ENCODE measurements around the gene ZNF740.

Gene ZNF740

DNA sequence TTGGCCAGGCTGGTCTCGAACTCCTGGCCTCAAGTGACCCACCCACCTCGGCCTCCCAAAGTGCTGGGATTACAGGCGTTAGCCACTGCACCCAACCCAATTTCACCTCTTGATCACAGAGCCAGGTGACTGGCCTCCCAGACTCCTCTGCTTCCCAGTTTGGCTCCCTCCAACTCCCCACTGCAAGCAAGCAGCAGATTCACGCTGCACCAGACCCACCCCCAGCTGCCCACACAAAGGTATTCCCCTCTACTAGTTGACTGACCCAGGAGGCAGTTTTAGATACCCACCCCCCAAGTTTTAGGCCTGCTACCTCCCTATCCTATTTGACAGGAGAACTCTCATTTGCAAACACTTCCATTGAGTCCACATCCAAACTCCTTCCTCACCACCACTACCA, 46.3 kb downstream of the ZNF740 start:
- DNase-seq (ENCODE audit: low read depth in 2 of 2): no peak

DNA sequence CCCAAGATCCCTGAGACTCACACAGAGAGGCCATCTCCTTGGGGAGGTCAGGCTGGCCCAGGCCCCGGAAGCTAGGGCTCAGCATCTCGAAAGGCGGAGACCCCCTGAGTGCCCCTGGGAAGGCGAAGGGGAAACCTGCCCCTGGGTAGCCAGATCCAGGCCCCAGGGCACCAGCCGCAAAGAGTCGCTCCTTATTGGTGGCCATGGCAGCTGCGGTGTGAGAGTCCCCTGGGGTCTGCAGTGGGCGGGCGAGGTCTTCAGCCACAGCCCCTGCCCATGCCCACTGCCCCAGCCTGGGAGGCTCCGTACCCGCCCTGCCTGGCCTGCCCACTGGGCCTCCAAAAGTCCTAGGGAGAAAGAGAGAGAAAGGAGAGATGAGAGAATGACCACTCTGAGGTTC, 46.8 kb downstream of the ZNF740 start:
- no peak for DNase-seq (ENCODE audit: low read depth in 2 of 2)

DNA sequence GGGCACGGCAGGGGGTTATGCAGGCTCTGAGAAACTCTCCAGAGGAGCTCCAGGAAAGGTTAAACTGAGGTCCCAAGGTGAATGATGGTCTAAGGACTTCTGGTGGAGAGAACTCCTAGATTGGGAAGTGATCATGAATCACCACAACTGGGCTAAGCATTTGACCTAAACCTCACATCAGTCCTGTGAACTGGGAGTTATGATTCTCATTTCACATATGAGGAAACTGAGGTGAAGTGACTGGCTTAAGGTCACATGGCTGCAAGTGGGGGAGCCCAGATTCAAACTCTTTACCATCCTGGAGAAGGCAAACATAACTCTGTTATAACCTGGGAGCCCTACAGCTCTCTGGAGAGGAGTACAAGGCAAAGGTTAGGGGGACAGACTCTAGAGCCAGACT, 47.3 kb downstream of the ZNF740 start:
- no peak for DNase-seq (ENCODE audit: low read depth in 2 of 2)

GRCh38 chr12:53229454-53229853, 48.9 kb downstream of the ZNF740 start:
- DNase-seq (ENCODE audit: low read depth in 2 of 2): no peak

DNA sequence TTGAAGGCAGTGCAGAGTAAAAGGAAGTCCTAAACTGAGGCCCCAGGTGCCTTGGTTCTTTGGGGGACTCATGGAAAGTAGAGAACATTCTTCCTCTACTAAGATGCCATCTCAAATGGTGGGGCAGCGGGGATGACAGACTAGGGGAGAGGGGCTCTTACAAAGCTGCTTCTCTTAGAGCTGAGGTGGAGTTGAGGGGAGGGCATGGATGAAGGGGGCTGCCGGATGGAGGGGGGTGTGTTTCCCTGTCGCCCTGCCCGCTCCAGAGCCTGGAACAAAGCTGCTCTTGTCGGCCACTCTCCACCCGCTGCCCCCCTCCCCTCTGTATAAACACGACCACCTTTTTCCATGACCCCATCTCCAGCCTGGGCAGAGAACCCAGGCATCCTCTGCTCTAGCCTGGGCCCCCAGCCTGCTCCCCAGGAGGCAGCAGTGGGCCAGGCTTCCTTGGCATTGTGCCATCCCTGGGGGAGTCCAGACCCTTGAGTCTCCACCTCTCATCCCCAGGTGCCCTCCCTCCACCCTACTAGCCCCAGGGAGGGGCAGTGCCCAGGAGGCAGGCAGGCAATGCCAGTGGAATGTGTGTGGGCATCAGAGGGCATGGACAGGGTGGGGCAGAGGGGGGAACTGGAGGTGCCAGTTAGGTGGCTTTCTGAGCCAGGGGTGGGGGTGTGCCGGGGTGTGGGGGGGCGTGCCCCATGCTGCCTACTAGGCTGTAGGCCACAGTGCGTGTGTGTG, 49.8 kb downstream of the ZNF740 start:
- no peak for DNase-seq (ENCODE audit: low read depth in 2 of 2)

GRCh38 chr12:53231671-53231920, 51.1 kb downstream of the ZNF740 start:
- no peak for DNase-seq (ENCODE audit: low read depth in 2 of 2)

DNA sequence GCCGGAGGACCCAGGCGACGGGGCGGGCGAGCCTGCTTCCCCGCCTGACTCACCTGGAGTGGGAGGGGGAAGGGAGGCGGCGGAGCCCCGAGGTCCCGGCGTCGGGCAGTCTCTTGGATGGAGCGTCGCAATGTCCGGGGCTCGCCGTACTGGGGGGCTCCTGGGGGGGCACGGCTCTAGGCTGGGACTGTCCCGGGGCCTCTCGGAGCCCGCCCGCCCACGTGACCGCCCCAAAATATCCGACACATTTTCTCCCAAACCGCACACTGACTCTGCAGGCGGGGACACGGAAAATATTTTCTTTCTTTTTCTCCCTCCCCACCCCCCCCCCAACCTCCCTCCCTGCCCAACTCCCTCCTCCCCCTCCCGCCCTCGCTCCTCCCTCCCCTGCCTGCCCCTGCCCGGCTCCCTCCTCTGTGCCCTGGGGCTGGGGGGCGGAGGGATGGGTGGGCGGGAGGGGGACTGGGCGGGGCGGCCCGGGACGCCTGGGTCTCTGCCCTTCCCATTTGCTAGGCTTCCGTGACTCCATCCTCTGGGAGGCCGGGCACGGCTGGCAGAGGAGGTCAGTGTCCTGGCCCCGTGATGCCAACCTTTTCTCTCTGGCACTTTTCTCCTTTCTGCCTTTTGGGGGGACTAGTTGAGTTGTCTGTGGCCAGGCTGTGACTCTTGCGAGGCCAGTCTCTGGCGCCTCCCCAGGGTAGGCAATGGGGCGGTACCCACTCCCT, 51.6 kb downstream of the ZNF740 start, which contains the start of gene RARG:
RARG (minus strand) TSS at position 289 of the 725 bp plus-strand sequence. CDS start 4,664 bp downstream, outside the sequence.
- DNase-seq (ENCODE audit: low read depth in 2 of 2): peak; percentile 61 to 71

- DNase-seq (ENCODE audit: low read depth in 2 of 2): no peak
These were observed 52.3 kb downstream of the ZNF740 start for GRCh38 chr12:53232646-53233461.

GRCh38 chr12:53233671-53234121, 53.2 kb downstream of the ZNF740 start:
- no peak for DNase-seq (ENCODE audit: low read depth in 2 of 2)

DNA sequence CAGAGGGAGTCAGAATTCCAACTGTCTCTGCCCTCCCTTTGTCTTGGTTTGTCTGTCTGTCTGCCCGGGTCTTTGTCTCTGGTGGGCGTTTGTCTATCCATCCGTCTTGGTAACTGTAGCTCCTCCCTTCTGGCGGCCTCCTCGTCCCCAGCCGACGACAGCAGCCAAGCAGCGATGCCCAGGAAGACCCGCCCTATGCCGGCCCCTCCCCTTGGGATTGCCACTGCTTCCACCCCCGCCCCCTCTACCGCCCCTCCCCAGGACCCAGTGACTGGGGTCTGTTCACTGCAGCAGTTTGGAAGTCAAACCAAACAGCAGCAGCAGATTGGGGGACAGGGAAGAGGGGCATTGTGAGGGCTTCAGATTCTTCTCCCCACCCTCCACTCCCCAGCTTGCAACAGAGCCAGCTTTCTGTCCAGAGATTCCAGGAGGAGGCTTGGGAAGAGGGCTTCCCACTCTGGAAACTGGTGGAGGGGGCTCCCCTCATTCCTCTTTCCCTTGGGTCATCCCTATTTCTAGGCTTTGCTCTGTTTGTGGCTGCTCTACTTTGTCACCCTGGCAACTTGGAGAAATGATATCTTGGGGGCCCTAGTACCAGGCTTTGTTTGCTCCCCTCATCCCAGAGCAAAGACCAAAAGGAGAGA, 53.9 kb downstream of the ZNF740 start:
- DNase-seq (ENCODE audit: low read depth in 2 of 2): no peak

GRCh38 chr12:53235164-53235563, 54.6 kb downstream of the ZNF740 start:
- DNase-seq (ENCODE audit: low read depth in 2 of 2): no peak

- DNase-seq (ENCODE audit: low read depth in 2 of 2): no peak
These were observed 55.4 kb downstream of the ZNF740 start for GRCh38 chr12:53235742-53236442.

DNA sequence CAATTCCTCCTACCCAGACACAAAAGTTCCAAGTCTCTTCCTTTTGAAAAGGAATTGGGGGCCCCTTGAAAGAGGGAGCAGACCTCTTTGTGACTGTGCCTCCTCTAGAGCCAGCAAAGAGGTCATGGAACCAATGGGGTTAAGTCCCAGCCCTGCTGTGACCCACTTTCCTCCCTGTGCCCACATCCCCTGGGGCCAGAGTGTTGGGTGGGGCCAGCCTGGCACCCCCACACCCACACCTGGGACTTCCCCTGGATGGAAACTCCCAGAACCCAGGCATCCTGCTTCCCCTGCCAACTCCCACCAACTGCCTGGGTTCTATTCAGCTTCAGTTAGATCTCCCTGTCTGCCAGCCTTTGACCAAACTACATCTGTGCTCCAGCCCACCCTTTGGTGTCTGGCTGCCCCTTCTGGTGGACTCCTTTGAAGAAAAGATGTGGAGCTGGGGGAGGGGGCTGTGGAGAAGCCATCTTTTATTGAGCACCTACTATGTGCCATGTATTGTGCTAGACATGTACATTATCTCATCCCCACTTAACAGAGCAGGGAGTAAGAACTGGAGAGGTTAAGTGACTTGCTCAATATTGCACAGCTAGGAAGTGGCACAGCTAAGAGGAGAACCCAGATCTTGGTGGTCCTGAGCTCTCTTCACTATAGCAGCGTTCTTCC, 56.1 kb downstream of the ZNF740 start:
- DNase-seq (ENCODE audit: low read depth in 2 of 2): peak in 1 of 2 donors; percentile 28

- no peak for DNase-seq (ENCODE audit: low read depth in 2 of 2)
These were observed 59.2 kb downstream of the ZNF740 start for GRCh38 chr12:53239643-53240258.

- no peak for DNase-seq (ENCODE audit: low read depth in 2 of 2)
These were observed 61.3 kb downstream of the ZNF740 start for GRCh38 chr12:53241623-53242412.

GRCh38 chr12:53244337-53244736, 63.8 kb downstream of the ZNF740 start:
- no peak for DNase-seq (ENCODE audit: low read depth in 2 of 2)
